HG02885 (cell line): ENCODE results near the gene EIF4H.
"Not testable (repeated sequence)": the region's sequence is repeated elsewhere in the genome, so short reads cannot be mapped to it uniquely, and the experiment has no call there.

Experiments
- ATAC-seq: cut with Tn5 transposase; IDR thresholded peaks from one replicate; pipeline ENCODE4 v1.9.1; 2021; ENCODE audit warnings: mild to moderate bottlenecking; ENCODE audit not compliant: unreplicated experiment, poor library complexity

Gene EIF4H

DNA sequence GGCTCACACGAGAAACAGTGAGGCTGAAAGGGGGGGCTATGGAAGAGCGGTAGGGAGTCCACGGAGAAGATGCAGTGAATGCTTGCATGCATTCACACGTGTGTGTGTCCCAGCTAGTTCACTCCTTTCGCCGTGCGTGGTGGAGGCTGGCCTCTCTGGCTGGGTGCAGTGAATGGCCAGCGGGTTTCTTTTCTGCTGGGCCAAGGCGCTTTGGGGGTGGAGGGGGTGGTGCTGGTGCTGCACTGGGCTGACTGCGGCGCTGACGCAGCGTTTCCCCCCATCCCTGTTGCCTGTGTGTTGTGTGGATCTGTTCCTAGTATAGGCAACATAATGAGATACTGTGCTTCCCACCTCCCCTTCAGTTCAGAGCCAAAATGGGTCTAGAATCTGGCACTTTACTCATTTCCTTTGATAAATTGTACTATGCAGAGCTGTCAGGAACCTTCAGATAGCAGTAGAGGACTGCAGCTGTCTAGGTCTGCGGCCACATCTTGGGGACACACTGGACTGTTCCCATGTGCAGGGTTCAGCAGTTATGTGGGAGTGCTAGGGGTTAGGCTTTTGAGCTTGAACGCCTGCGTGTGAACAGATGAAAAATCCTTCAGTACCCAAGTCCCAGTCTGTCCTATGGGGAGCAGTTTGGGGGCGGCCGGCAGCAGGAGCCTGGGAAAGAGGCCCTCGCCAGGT, 22.0 kb downstream of the EIF4H start:
- ATAC-seq, result not testable (repeated sequence)

DNA sequence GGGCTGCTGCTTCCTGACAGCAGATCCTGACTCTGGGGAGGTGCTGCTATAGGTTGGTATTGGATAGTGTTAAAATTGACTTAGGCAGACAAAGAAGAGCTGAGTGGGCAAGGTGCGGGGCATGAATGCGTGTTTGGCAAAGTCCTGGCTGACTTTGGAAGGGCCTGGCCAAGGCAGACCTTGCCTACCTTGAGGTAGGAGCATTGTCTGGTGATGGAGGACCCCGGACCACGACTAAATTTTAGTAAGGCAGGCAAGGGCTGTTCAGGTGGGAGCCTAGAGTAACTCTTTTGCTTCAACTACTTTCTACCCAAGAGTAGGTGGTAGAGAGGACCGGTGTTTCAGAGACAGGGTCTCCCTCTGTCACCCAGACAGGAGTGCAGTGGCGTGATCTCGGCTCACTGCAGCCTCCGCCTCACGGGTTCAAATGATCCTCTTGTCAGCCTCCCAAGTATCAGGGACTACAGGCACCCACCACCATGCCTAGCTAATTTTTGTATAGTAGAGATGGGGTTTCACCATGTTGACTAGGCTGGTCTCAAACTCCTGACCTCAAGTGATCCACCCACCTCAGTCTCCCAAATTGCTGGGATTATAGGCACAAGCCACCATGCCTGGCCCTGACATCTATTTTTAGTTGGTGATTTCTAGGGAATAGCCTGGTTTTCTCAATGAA, 23.4 kb downstream of the EIF4H start:
- ATAC-seq, result no peak

DNA sequence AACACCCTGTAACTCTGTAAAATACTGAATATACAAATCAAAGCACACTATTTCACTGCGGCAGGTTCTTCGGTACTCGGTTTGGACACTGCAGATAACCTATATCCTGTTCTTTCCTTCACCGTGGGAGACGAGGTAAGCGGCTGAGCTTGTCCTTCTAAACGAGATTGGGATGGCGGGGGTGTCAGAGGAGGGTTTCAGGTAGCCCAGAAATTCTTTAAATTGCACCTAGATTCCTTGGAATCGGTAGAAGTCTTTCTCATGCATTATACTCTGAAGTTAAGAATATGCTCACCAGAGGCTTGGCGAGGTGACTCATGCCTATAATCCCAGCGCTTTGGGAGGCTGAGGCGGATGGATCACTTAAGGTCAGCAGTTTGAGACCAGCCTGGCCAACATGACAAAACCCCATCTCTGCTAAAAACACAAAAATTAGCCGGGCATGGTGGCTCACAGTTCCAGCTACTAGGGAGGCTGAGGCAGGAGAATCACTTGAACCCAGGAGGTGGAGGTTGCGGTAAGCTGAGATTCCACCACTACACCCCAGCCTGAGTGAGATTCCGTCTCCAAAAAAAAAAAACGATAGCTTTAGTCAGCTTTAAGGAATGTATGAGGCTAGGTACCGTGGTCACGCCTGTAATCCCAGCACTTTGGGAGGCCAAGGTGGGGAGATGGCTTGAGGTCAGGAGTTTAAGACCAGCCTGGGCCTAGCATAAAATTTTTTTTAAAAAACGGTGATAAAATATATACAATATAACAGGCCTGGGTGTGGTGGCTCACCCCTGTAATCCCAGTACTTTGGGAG, 25.6 kb downstream of the EIF4H start:
- no peak for ATAC-seq

DNA sequence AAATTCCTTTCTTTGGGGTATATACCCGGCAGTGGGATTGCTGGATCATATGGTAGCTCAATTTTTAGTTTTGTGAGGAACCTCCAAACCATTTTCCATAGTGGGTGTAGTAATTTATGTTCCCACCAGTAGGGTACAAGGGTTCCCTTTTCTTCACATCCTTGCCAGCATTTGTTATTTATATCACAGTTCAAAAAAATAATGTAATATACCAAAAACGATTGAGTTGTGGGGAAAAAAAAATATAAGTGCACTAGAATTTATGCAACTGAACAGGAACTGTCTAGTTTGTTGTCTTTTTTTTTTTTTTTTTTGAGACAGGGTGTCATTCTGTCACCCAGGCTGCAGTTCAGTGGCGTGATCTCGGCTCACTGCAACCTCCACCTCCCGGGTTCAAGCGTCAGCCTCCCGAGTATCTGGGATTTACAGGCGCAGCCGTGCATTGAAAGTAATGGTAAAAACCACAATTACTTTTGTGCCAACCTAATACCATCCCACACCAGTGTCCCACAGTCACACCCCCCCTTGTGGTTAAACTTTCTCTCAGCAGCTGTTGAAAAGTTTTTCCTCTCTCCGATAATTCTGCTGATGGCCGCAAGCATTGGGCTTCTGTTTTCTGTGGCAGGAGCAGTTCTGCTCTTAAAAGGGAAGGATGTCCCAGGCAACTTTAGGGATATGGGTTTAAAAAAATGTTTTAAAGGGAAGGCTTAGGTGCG, 28.8 kb downstream of the EIF4H start:
- ATAC-seq, result no peak

DNA sequence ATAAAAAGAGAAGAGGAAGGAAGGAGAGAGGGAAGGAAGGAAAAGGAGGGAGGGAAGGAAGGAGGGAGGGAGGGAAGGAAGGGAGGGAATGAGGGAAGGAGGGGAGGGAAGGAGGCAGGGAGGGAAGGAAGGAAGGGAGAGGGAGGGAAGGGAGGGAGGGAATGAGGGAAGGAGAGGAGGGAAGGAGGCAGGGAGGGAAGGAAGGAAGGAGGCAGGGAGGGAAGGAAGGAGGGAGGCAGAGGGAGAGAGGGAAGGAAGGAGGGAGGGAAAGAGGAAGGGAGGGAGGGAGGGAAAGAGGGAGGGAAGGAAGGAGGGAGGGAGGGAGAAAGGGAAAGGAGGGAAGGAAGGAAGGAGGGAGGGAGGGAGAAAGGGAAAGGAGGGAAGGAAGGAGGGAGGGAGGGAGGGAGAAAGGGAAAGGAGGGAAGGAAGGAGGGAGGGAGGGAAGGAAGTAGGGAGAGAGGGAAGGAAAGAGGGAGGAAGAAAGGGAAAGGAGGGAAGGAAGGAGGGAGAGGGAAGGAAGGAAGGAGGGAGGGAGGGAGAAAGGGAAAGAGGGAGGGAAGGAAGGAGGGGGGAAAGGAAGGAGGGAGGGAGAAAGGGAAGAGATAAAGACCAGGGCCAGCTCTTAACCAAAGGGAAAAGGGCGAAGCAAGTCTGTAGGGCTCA, 29.9 kb downstream of the EIF4H start:
- no peak for ATAC-seq

DNA sequence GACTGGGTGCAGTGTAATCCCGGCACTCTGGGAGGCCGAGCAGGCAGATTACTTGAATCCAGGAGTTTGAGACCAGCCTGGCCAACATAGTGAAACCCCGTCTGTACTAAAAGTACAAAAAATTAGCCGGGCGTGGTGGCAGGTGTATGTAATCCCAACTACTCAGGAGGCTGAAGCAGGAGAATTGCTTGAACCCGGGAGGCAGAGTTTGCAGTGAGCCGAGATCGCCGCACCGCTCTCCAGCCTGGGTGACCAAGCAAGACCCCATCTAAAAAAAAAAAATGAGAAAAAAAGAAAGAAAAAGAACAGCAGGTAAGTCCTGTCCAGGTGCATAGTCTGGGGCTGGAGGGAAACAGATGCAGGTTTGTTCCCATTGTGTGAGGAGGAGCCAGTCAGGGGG, 31.9 kb downstream of the EIF4H start:
- ATAC-seq, result not testable (repeated sequence)

DNA sequence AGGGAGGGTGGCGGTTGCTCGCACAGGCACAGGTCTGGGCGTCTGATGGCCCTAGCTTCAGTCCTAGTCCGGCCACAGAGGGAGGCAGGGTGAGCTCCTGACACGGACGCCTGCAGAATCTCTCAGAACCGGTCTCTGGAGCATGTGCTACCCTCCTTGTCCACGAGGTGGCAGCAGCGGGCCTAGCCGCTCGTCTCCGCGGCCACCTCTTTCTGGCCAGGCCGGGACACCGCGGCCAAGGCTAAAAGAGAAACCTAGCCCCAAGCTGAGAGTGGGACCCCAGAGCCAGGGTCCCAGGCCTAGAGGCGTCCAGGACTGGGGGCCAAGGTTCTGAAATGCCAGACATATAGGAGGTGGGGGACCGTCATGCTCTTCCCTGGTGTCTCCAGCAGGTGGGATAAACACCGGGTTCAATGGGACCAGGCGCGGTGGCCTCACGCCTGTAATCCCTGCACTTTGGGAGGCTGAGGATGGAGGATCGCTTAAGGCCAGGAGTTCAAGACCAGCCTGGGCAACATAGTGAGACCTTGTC, 32.5 kb downstream of the EIF4H start:
- peak; percentile 35 for ATAC-seq

DNA sequence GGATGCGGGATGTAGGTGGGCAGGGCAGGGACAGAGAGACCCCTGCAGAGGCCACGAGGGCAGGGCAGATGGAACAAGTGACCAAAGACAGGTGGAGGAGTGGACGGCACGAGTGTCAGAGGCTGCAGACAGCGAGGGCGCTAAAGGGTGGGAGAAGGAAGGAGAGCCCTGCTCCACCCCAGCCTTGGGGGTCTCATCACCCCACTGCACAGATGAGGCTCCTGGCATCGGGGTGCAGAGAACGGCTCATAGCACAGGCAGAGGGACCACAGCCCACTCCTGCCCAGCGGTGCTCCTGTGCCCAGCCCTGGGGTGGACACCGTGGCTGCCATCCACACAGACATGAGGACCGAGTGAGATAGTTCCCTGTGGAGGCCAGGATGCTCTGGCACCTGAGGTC, 33.4 kb downstream of the EIF4H start:
- no peak for ATAC-seq

DNA sequence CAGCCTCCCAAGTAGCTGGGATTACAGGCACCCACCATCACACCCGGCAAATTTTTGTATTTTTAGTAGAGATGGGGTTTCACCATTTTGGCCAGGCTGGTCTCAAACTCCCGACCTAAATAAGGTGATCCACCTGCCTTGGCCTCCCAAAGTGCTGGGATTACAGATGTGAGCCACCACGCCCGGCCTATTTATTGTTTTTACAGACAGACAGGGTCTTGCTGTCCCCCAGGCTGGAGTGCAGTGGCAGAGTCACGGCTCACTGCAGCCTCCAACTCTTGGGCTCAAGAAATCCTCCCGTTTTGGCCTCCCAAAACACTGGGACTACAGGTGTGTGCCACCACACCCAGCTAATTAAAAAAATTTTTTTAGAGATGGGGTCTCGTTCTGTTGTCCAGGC, 34.1 kb downstream of the EIF4H start:
- not testable (repeated sequence) for ATAC-seq

DNA sequence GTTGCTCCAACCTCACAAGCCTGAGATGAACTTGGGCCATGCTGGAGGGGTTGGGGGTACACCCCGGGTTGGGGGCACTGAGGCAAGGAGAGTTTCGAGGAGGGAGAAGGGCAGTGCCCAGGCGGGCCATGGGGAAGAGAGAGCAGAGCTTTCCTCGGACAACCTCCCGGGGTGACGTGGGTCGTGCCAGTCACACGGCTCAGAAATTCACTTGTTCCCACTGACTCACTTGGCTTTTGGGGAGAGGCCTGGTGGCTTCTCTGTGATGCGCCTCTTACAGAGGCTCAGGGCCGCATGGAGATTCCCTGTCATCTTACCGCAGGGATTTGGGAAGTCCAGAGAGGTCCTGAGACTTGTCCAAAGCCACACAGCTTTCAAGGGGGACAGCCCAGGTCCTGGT, 38.5 kb downstream of the EIF4H start:
- ATAC-seq, result no peak

DNA sequence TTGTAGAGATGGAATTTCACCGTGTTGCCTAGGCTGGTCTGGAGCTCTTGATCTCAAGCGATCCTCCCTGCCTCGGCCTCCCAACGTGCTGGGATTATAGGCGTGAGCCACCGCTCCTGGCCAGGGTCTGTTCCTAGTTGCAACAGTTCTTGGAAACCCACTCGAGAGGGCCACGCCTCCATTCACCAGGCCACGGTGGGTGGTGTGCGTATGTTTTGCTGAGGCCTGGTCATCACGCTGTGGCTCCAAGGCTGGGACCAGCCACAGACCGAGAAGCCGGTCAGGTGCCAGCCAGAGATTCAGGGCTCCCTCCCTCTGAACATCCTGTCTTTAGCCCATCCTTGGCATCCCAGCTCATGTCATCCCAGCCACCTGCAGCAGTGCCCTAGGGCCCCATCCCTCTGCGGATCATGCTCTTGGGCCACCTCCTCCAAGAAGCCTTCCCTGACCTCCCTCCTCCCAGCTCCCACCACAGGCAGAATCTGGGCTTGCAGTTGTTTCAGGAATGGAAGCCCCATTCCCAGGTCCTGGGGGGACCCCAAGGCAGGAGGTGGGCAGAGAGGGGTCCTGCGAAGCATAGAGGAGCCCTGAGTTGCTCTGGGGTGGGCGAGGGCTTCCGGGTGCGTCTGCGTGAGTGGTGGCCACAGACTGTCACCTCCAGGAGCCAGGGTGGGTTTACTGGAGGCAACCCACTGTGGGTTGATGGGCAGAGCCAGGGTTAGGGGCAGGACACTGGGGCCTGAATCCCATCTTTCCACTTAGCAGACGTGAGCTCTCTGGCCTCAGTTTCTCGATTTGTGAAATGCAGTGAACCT, 40.9 kb downstream of the EIF4H start:
- ATAC-seq, result no peak

DNA sequence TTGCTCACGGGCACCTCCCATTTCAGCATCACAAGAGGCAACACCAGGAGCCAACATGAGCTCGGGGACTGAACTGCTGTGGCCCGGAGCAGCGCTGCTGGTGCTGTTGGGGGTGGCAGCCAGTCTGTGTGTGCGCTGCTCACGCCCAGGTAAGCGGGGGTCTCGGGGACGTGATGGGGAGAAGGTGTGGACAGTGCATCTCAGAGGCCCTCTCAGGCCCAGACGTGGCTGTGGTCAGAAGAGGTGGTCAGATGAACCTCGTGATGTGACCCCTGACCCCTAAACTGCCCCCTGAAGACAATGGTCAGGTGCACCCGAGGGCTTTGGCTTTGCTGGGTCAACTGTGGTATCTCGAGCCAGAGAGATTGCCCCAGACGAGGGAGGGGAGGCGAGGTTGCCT, 41.8 kb downstream of the EIF4H start:
- ATAC-seq, result no peak

DNA sequence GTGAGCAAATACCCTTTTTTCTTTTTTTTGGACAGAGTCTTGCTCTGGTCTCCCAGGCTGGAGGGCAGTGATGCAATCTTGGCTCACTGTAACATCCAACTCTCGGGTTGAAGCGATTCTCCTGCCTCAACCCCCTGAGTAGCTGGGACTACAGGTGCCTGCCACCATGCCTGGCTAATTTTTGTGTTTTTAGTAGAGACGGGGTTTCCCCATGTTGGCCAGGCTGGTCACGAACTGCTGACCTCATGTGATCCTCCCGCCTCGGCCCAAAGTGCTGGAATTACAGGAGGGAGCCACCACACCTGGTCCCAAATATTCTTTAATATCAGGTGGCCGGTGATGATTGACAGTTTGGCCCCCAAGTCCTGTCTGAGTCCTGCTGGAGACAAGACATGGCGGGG, 42.2 kb downstream of the EIF4H start:
- no peak for ATAC-seq

DNA sequence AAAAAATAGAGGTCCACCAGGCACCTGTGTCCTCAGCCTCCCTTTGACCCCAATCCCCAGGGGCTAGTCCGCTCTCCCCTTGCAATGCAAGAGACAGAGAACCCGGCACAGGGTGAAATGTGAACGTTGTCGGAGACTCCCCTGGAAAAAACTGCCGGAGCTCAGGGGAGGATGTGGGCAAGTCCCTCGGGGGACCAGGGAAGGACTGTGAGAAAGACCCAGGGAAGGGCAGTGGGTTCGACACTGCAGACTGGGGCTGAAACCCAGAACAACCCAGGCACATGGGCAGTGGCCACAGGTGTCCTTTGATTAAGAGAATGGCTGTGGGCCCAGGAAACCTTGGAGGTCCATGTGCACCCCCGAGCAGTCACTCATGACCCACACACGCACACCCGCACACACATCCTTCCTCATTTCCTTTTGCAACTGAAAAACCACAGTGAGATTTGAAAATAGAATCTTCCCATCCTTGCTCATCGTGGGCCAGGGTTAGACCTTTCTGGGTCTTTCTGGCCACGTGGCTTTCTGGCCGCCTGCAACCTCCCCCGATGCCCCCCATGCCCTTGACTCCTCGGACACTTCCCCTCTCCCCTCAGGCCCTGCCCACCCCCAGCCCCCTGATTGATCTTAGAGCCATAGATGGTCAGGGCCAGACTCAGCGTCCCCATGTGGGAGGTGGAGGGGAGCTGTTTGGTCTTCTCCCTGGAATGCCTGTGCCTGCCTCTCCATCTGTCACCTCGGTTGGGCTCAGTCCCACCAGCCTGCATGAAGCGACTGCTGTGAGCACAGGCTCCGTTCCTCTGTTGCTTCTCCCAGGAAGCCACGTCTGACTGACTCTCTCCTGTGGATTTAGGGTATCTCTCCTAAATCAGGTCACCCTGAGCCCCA, 43.5 kb downstream of the EIF4H start:
- no peak for ATAC-seq

DNA sequence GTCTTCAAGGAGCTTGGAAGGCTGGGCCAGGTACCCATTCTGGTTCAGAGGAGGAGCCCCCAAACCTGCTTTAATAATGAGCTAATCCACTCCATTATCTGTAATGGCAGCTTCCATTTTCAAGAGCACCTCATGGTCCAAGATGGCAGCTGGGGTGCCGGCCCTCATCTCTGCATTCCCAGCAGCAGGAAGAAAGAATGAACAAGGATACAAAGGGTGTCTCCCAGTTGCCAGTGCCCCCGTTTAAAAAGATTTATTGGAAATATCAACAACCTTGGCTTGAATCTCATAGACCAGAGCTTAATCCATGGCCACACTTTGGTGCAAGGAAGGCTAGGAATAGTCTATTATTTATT, 44.2 kb downstream of the EIF4H start:
- no peak for ATAC-seq

DNA sequence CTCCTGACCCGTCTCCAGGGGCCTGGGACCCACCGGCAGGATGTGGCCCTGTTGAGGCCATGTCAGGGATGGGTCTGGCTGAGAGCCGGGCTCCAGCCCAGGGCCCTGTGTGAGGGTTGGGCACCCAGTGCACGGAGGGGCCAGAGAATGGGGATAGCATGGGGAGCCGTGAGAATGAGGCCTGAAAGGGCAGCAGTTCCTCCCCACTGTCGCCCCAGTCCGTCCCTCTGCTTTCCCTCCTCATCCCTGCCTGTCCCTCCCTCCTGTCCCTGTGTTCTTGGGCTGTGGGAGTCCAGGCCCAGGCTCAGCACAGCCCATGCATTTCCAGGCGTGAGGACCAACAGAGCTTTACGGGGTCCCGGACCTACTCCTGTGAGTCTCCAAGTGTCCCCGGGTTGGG, 45.3 kb downstream of the EIF4H start:
- no peak for ATAC-seq

DNA sequence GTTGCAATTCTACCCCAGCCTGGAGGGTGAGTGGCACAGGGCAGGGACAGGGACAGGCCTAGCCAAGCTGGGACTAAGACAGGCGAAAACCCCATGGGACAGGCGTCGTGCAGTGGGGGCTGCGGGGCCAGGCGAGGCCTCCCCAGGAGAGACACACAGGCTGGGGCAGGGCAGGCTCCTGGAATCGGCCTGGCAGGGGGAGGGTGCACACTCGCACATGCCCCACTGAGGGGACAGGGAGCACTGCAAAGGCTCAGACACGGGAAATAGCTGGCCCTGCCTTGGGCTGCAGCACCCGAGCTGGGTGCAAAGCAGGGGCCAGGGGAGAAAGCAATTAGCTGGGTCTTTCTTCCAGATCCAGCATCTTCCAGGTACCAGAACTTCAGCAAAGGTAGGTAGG, 46.1 kb downstream of the EIF4H start:
- ATAC-seq, result no peak

DNA sequence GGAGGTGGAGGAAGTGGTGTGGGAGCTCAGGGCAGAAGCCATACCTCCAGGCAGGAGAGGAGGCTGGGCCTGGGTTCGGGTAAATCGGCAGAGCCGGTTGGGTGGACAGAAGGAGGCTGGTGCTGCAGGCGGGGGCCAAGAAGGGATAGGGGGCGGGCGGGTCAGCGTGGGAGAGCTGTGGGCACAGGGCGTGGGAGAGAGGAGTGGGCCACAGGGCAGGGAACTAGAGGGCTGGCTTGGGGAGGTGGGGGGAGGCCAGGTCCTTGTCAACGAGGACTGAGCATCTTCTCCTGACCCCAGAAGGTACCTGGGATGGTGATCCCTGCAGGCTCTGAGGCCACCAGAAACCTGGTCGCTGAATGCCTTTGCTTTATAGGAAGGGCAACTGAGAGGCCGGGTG, 47.6 kb downstream of the EIF4H start:
- no peak for ATAC-seq
